Middle frontal gyrus (tissue), 1 donor: Measurements from ENCODE around the gene UNC5A.

Experiments
- DNase-seq: peaks from one replicate; pipeline ENCODE4 v3.0.0-alpha.2; 2015; ENCODE audit warnings: low spot score; ENCODE audit errors: extremely low spot score

The UNC5A gene

GRCh38 chr5:176800024-176800423 is 10.3 kb upstream of the UNC5A start:
- no peak for DNase-seq

- no peak for DNase-seq
Measured at GRCh38 chr5:176802116-176802784, 8.1 kb upstream of the UNC5A start.

GRCh38 chr5:176803068-176803942 is 7.1 kb upstream of the UNC5A start:
- DNase-seq: no peak

- no peak for DNase-seq
Measured at GRCh38 chr5:176803943-176804498, 6.3 kb upstream of the UNC5A start.

GRCh38 chr5:176806137-176806536 is 4.2 kb upstream of the UNC5A start:
- DNase-seq: no peak

- DNase-seq: no peak
Measured at GRCh38 chr5:176809544-176810080, 747 bp upstream of the UNC5A start.

GRCh38 chr5:176810687-176811501 is 535 bp downstream of the UNC5A start:
- no peak for DNase-seq

GRCh38 chr5:176812269-176813259 is 2.2 kb downstream of the UNC5A start:
- no peak for DNase-seq

- no peak for DNase-seq
Measured at GRCh38 chr5:176813587-176814312, 3.4 kb downstream of the UNC5A start.

- DNase-seq: no peak
Measured at GRCh38 chr5:176814313-176814685, 3.9 kb downstream of the UNC5A start.

- no peak for DNase-seq
Measured at GRCh38 chr5:176814836-176815438, 4.6 kb downstream of the UNC5A start.

GRCh38 chr5:176816043-176816745 is 5.8 kb downstream of the UNC5A start:
- DNase-seq: no peak

- no peak for DNase-seq
Measured at GRCh38 chr5:176816791-176817347, 6.5 kb downstream of the UNC5A start.

- no peak for DNase-seq
Measured at GRCh38 chr5:176817369-176817840, 7.0 kb downstream of the UNC5A start.

- no peak for DNase-seq
Measured at GRCh38 chr5:176817841-176818377, 7.5 kb downstream of the UNC5A start.

- DNase-seq: no peak
Measured at GRCh38 chr5:176818391-176819098, 8.2 kb downstream of the UNC5A start.

GRCh38 chr5:176819476-176819875 is 9.1 kb downstream of the UNC5A start:
- no peak for DNase-seq
